ENCODE data around the gene ADGB.
"Not testable (repeated sequence)": the region's sequence is repeated elsewhere in the genome, so short reads cannot be mapped to it uniquely, and the experiment has no call there.

Gene ADGB

DNA sequence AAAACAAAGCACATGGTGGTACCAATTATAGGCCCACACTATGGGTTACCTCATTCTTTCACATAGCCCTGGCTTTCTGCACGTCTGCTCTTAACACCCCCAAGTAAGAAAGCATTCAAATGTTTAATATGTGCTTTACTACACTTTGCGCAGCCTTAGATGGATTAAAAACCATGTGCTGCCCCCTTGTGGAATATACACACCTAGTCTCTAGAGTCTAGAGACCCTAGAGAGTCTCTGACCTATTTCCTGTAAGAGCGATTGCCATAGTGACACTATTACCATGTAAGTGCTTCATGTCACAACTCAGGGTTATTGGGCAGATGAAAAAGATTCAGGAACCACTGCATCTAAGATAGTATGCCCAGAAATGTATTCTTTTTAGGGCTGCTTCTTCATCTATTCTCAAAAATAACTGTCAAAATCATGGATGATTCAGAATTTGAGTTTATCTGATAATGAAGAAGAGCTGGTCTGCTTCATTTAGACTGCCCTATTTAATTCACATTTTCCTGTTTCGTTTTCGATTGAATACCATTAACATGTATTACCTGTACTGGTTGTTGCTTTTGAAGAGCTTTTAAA lies 186.3 kb downstream of the ADGB start:
- TF ChIP-seq, protein P1, sequence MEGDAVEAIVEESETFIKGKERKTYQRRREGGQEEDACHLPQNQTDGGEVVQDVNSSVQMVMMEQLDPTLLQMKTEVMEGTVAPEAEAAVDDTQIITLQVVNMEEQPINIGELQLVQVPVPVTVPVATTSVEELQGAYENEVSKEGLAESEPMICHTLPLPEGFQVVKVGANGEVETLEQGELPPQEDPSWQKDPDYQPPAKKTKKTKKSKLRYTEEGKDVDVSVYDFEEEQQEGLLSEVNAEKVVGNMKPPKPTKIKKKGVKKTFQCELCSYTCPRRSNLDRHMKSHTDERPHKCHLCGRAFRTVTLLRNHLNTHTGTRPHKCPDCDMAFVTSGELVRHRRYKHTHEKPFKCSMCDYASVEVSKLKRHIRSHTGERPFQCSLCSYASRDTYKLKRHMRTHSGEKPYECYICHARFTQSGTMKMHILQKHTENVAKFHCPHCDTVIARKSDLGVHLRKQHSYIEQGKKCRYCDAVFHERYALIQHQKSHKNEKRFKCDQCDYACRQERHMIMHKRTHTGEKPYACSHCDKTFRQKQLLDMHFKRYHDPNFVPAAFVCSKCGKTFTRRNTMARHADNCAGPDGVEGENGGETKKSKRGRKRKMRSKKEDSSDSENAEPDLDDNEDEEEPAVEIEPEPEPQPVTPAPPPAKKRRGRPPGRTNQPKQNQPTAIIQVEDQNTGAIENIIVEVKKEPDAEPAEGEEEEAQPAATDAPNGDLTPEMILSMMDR (IDR thresholded peaks at IDR 0.05; ENCODE audit: insufficient read depth, low read length, poor library complexity, severe bottlenecking): peak; percentile 59
- H3K36me3 ChIP-seq (ENCODE audit: control insufficient read depth, insufficient read depth, low read length): no peaks in the 10 kb centered on the region
- H3K27me3 ChIP-seq (replicated peaks; ENCODE audit: control insufficient read depth, insufficient read depth, low read length): no peaks in the 10 kb centered on the region
- no peak overlapping the region for H3K4me3 ChIP-seq (replicated peaks; ENCODE audit: low read depth, low read length)
- no peak for DNase-seq (ENCODE audit: extremely low read depth, insufficient read length)

DNA sequence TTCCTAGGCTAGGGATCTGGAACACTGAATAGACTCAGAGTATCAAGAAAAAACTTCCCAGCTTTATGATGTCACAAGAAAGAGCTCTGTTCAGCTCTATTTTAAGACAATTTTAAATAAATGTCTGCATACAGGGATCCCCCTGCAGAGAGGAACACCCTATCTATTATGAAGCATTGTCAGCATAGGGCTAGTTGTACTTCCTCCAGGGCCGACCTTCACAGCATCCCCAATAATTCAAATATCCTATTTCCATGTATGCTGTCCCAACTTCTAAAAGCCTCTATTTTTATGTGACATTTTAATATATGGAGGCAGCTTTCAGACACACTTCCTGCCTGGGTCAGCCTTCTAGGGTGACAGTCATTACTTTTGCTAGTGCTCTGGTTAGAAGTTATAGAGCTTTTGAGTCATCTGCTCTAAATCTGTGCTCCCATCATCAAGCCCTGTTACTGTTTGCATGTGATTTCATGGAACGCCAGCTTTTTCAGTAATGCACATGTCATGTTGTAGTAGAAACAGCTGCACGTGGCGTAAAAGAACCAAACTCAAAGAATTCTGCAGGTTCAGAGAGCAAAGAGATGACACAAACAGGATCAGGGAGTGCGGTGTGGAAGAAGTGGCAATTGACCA lies 189.2 kb downstream of the ADGB start:
- no peaks in the 10 kb centered on the region for H3K27me3 ChIP-seq (replicated peaks; ENCODE audit: control insufficient read depth, insufficient read depth, low read length)
- no peak overlapping the region for H3K4me3 ChIP-seq (replicated peaks; ENCODE audit: low read depth, low read length)
- TF ChIP-seq, protein P1 (IDR thresholded peaks at IDR 0.05; ENCODE audit: insufficient read depth, low read length, poor library complexity, severe bottlenecking): no peak
- DNase-seq (ENCODE audit: extremely low read depth, insufficient read length): no peak
- H3K36me3 ChIP-seq (ENCODE audit: control insufficient read depth, insufficient read depth, low read length): no peaks in the 10 kb centered on the region

DNA sequence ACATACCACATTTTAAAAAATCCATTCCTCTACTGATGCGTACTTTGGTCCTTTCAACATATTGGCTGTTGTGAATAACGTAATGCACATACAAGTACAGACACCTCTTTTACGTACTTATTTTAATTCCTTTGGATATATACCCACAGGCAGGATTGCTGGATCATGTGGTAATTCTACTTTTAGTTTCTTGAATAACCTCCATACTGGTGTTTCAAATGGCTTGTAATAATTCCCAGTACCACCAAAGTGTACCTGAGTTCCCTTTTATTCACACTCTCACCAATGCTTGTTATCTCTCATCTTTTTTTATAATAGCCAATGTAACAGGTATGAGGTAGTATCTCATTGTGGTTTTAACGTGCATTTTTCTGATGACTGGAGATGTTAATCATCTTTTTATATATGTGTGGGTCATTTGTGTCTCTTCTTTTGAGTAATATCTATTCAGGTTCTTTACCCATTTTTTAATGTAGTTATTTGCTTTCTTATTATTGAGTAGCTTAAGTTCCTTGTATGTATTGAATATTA lies 191.9 kb downstream of the ADGB start:
- TF ChIP-seq, protein P1 (IDR thresholded peaks at IDR 0.05; ENCODE audit: insufficient read depth, low read length, poor library complexity, severe bottlenecking): no peak
- DNase-seq (ENCODE audit: extremely low read depth, insufficient read length): no peak
- H3K36me3 ChIP-seq (ENCODE audit: control insufficient read depth, insufficient read depth, low read length): no peaks in the 10 kb centered on the region
- H3K4me3 ChIP-seq (replicated peaks; ENCODE audit: low read depth, low read length): no peak overlapping the region
- H3K27me3 ChIP-seq (replicated peaks; ENCODE audit: control insufficient read depth, insufficient read depth, low read length): no peaks in the 10 kb centered on the region

DNA sequence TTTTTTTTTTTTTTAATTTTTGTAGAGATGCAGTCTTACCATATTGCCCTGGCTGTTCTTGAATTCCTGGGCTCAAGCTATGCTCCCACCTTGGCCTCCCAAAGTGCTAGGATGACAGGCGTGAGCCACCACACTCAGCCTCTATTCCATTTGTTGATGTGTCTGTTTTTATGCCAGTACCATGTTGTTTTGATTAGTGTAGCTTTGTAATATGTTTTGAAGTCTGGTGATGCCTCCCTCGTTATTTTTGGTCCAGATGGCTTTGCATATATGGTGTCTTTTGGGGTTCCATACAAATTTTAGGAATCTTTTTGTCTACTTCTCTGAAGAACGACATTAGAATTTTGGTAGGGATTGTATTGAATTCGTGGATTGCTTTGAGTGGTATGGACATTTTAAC lies 193.2 kb downstream of the ADGB start:
- Histone ChIP-seq H3K4me3 (replicated peaks; ENCODE audit: low read depth, low read length) (no peak overlapping the region), H3K27me3 (replicated peaks; ENCODE audit: control insufficient read depth, insufficient read depth, low read length) (no peaks in the 10 kb centered on the region), H3K36me3 (ENCODE audit: control insufficient read depth, insufficient read depth, low read length) (no peaks in the 10 kb centered on the region)
- no peak for DNase-seq (ENCODE audit: extremely low read depth, insufficient read length)
- TF ChIP-seq, protein P1 (IDR thresholded peaks at IDR 0.05; ENCODE audit: insufficient read depth, low read length, poor library complexity, severe bottlenecking): no peak

DNA sequence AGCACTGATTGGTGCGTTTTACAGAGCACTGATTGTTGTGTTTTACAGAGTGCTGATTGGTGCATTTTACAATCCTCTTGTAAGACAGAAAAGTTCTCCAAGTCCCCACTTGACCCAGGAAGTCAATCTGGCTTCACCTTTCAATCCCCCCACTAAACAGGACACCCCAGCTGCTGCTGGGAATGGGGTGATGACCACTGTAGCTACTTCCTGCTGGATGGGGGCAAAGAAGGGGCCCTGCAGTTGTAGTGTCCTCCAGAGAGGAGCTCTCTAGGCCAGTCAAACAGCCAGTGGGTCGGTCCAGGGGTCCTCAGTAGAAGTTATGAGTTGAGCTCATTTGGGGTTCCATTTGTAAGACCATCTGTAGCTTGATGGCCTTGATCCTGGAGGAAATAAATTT lies 194.4 kb downstream of the ADGB start:
- not testable (repeated sequence) for H3K36me3 ChIP-seq (ENCODE audit: control insufficient read depth, insufficient read depth, low read length); H3K4me3 ChIP-seq (replicated peaks; ENCODE audit: low read depth, low read length); DNase-seq (ENCODE audit: extremely low read depth, insufficient read length); H3K27me3 ChIP-seq (replicated peaks; ENCODE audit: control insufficient read depth, insufficient read depth, low read length)

DNA sequence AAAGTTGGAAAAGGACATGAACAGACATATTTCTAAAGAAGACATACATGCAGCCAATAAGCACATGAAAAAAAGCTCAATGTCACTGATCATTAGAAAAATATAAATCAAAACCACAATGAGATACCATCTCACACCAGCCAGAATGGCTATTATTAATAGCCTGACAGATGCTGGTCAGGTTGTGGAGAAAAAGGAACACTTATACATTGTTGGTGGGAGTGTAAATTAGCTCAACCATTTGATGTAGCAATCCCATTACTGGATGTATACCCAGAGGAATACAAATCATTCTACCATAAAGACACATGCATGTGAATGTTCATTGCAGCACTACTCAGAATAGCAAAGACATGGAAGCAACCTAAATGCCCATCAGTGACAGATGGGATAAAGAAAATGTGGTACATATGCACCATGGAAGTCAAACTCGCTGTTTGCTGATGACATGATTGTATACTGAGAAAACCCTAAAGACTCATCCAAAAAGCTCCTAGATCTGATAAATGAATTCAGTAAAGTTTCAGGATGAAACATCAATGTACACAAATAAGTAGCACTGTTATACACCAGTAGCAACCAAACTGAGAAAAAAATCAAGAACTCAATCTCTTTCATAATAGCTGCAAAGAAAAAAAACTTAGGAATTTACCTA lies 196.8 kb downstream of the ADGB start:
- no peaks in the 10 kb centered on the region for H3K27me3 ChIP-seq (replicated peaks; ENCODE audit: control insufficient read depth, insufficient read depth, low read length)
- TF ChIP-seq, protein P1 (IDR thresholded peaks at IDR 0.05; ENCODE audit: insufficient read depth, low read length, poor library complexity, severe bottlenecking): no peak
- H3K4me3 ChIP-seq (replicated peaks; ENCODE audit: low read depth, low read length): no peak overlapping the region
- DNase-seq (ENCODE audit: extremely low read depth, insufficient read length): no peak
- no peaks in the 10 kb centered on the region for H3K36me3 ChIP-seq (ENCODE audit: control insufficient read depth, insufficient read depth, low read length)

DNA sequence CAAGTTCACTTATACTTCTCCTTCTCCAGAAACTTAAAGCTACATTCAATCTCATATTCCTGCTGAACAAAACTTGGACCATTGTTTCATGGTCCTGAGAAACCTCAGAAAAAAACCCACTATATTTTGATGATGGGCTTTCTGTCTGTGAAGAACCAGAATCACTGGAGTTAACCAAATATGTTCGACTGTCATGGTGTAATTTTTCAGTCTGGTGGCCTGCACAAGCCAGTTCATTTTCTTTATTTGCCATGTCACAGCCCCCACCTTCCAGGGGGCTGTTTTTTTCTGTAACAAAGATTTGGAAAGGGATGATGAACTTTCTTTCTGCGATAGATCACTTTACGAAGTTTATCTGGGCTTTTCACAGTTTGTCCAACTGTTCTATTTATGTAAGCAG lies 204.4 kb downstream of the ADGB start:
- H3K36me3 ChIP-seq (ENCODE audit: control insufficient read depth, insufficient read depth, low read length); H3K27me3 ChIP-seq (replicated peaks; ENCODE audit: control insufficient read depth, insufficient read depth, low read length); DNase-seq (ENCODE audit: extremely low read depth, insufficient read length); H3K4me3 ChIP-seq (replicated peaks; ENCODE audit: low read depth, low read length): not testable (repeated sequence)

Data from GM06990 (cell line).